ENCODE measurements around the gene KDM5B.

Gene KDM5B

GRCh38 chr1:202702088-202702487 lies 106.1 kb downstream of the KDM5B start:
- Histone ChIP-seq H3K79me2 (ENCODE audit: insufficient read depth, low read depth) (no peaks in the 10 kb centered on the region), H3K27me3 (ENCODE audit: insufficient read depth, low read depth) (peaks cover 53% of the 10 kb centered on the region), H2AFZ (ENCODE audit: low read depth) (no peak overlapping the region), H3K9ac (no peak overlapping the region), H4K20me1 (ENCODE audit: insufficient read depth) (no peaks in the 10 kb centered on the region), H3K4me2 (no peak overlapping the region), H3K36me3 (ENCODE audit: insufficient read depth) (no peaks in the 10 kb centered on the region), H3K4me3 (IDR thresholded peaks at IDR 0.05; ENCODE audit: insufficient read depth, low read depth, low read length) (no peak overlapping the region), H3K27ac (no peak overlapping the region), H3K4me1 (ENCODE audit: low read depth, poor library complexity, severe bottlenecking) (no peaks in the 10 kb centered on the region)
- TF ChIP-seq CTCF (conservative IDR thresholded peaks at IDR 0.05; ENCODE audit: low read depth, low read length) = no peak

GRCh38 chr1:202701200-202701599 lies 107.0 kb downstream of the KDM5B start:
- no peak overlapping the region for H3K4me3 ChIP-seq (IDR thresholded peaks at IDR 0.05; ENCODE audit: insufficient read depth, low read depth, low read length)
- no peak overlapping the region for H3K27ac ChIP-seq
- no peak overlapping the region for H3K9ac ChIP-seq
- H4K20me1 ChIP-seq (ENCODE audit: insufficient read depth) = no peaks in the 10 kb centered on the region
- peaks cover 53% of the 10 kb centered on the region for H3K27me3 ChIP-seq (ENCODE audit: insufficient read depth, low read depth)
- H3K4me1 ChIP-seq (ENCODE audit: low read depth, poor library complexity, severe bottlenecking) = no peaks in the 10 kb centered on the region
- no peaks in the 10 kb centered on the region for H3K79me2 ChIP-seq (ENCODE audit: insufficient read depth, low read depth)
- no peak for TF ChIP-seq CTCF (conservative IDR thresholded peaks at IDR 0.05; ENCODE audit: low read depth, low read length)
- no peaks in the 10 kb centered on the region for H3K36me3 ChIP-seq (ENCODE audit: insufficient read depth)
- no peak overlapping the region for H3K4me2 ChIP-seq
- no peak overlapping the region for H2AFZ ChIP-seq (ENCODE audit: low read depth)

- H3K27me3 ChIP-seq (ENCODE audit: insufficient read depth, low read depth) = peaks cover 52% of the 10 kb centered on the region
- H3K79me2 ChIP-seq (ENCODE audit: insufficient read depth, low read depth) = no peaks in the 10 kb centered on the region
- H3K27ac ChIP-seq = no peak overlapping the region
Observed at GRCh38 chr1:202700061-202700460, 108.2 kb downstream of the KDM5B start.

GRCh38 chr1:202698276-202698675 lies 109.9 kb downstream of the KDM5B start:
- H3K4me2 ChIP-seq = no peak overlapping the region
- no peaks in the 10 kb centered on the region for H4K20me1 ChIP-seq (ENCODE audit: insufficient read depth)
- no peak for TF ChIP-seq CTCF (conservative IDR thresholded peaks at IDR 0.05; ENCODE audit: low read depth, low read length)
- H3K4me3 ChIP-seq (IDR thresholded peaks at IDR 0.05; ENCODE audit: insufficient read depth, low read depth, low read length) = no peak overlapping the region
- no peaks in the 10 kb centered on the region for H3K4me1 ChIP-seq (ENCODE audit: low read depth, poor library complexity, severe bottlenecking)
- H3K27ac ChIP-seq = no peak overlapping the region
- peaks cover 52% of the 10 kb centered on the region; the same call in 1 of the 2 replicates for H3K27me3 ChIP-seq (ENCODE audit: insufficient read depth, low read depth)
- no peaks in the 10 kb centered on the region for H3K36me3 ChIP-seq (ENCODE audit: insufficient read depth)
- no peaks in the 10 kb centered on the region for H3K79me2 ChIP-seq (ENCODE audit: insufficient read depth, low read depth)
- H3K9ac ChIP-seq = no peak overlapping the region
- no peak overlapping the region for H2AFZ ChIP-seq (ENCODE audit: low read depth)

More at GRCh38 chr1:202700061-202700460, 108.2 kb downstream of the KDM5B start:
- Histone ChIP-seq H4K20me1 (ENCODE audit: insufficient read depth) (no peaks in the 10 kb centered on the region), H3K36me3 (ENCODE audit: insufficient read depth) (no peaks in the 10 kb centered on the region), H3K4me1 (ENCODE audit: low read depth, poor library complexity, severe bottlenecking) (no peaks in the 10 kb centered on the region), H3K9ac (no peak overlapping the region), H3K4me2 (no peak overlapping the region), H3K4me3 (IDR thresholded peaks at IDR 0.05; ENCODE audit: insufficient read depth, low read depth, low read length) (no peak overlapping the region), H2AFZ (ENCODE audit: low read depth) (no peak overlapping the region)
- TF ChIP-seq CTCF (conservative IDR thresholded peaks at IDR 0.05; ENCODE audit: low read depth, low read length) = no peak

Data from KMS-11 (cell line).